Measurements from ENCODE around the gene TRMO. TPM values are rescaled to one million over a fixed set of nuclear protein-coding genes. Genes with fewer than 3 reads are reported as not detected.

TRMO gene
- total RNA-seq, 1 donor from 2014 or later, result 6.8 TPM

- Mint-ChIP-seq H3K4me1 (ENCODE audit: unreplicated experiment) (no peaks in the 10 kb centered on the region), H3K27ac (ENCODE audit: unreplicated experiment) (no peak overlapping the region), H3K36me3 (ENCODE audit: low read depth, unreplicated experiment) (no peaks in the 10 kb centered on the region), H3K27me3 (ENCODE audit: unreplicated experiment) (peaks cover 2% of the 10 kb centered on the region), H3K4me3 (ENCODE audit: unreplicated experiment) (no peak overlapping the region), H3K9me3 (ENCODE audit: unreplicated experiment) (no peaks in the 10 kb centered on the region)
- peak; percentile 71 for DNase-seq (ENCODE audit: low spot score)
- TF ChIP-seq CTCF (IDR thresholded peaks at IDR 0.05; ENCODE audit: unreplicated experiment), result peak; percentile 65
Measured at GRCh38 chr9:97889941-97890887, 32.1 kb downstream of the TRMO start.

GRCh38 chr9:97880336-97880735 is 42.0 kb downstream of the TRMO start:
- Mint-ChIP-seq H3K4me3 (ENCODE audit: unreplicated experiment) (no peak overlapping the region), H3K27ac (ENCODE audit: unreplicated experiment) (no peak overlapping the region), H3K4me1 (ENCODE audit: unreplicated experiment) (no peaks in the 10 kb centered on the region), H3K9me3 (ENCODE audit: unreplicated experiment) (no peaks in the 10 kb centered on the region), H3K27me3 (ENCODE audit: unreplicated experiment) (peaks cover 5% of the 10 kb centered on the region), H3K36me3 (ENCODE audit: low read depth, unreplicated experiment) (no peaks in the 10 kb centered on the region)
- no peak for TF ChIP-seq CTCF (IDR thresholded peaks at IDR 0.05; ENCODE audit: unreplicated experiment)
- no peak for DNase-seq (ENCODE audit: low spot score)

GRCh38 chr9:97876061-97876460 is 46.2 kb downstream of the TRMO start:
- no peak overlapping the region for H3K27ac Mint-ChIP-seq (ENCODE audit: unreplicated experiment)
- H3K36me3 Mint-ChIP-seq (ENCODE audit: low read depth, unreplicated experiment), result no peaks in the 10 kb centered on the region
- no peak for DNase-seq (ENCODE audit: low spot score)
- no peaks in the 10 kb centered on the region for H3K9me3 Mint-ChIP-seq (ENCODE audit: unreplicated experiment)
- peaks cover 2% of the 10 kb centered on the region for H3K27me3 Mint-ChIP-seq (ENCODE audit: unreplicated experiment)
- no peaks in the 10 kb centered on the region for H3K4me1 Mint-ChIP-seq (ENCODE audit: unreplicated experiment)
- TF ChIP-seq CTCF (IDR thresholded peaks at IDR 0.05; ENCODE audit: unreplicated experiment), result no peak
- H3K4me3 Mint-ChIP-seq (ENCODE audit: unreplicated experiment), result no peak overlapping the region

- peaks cover 2% of the 10 kb centered on the region for H3K27me3 Mint-ChIP-seq (ENCODE audit: unreplicated experiment)
- H3K4me3 Mint-ChIP-seq (ENCODE audit: unreplicated experiment), result no peak overlapping the region
- H3K4me1 Mint-ChIP-seq (ENCODE audit: unreplicated experiment), result no peaks in the 10 kb centered on the region
- no peak for TF ChIP-seq CTCF (IDR thresholded peaks at IDR 0.05; ENCODE audit: unreplicated experiment)
- no peaks in the 10 kb centered on the region for H3K36me3 Mint-ChIP-seq (ENCODE audit: low read depth, unreplicated experiment)
- no peaks in the 10 kb centered on the region for H3K9me3 Mint-ChIP-seq (ENCODE audit: unreplicated experiment)
- no peak for DNase-seq (ENCODE audit: low spot score)
- no peak overlapping the region for H3K27ac Mint-ChIP-seq (ENCODE audit: unreplicated experiment)
Measured at GRCh38 chr9:97875111-97875510, 47.2 kb downstream of the TRMO start.

DNA sequence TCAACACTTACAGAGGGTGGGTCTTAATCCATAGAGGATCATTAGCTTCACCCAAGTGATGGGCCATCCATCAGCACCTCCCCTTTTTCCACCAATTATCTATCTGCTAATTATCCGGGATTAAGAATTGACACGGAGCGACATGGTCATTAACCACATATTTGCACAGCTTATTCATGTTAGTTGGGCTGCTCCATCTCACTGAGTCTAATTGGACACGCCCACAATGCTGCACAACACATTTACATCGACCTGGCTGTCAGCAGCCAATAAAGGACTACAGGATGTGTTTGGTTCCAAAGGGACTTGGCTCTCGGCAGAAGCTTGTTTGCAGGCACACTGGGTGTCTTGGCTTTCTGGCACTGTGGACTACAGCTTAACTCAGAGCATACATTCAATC is 47.7 kb downstream of the TRMO start:
- H3K4me1 Mint-ChIP-seq (ENCODE audit: unreplicated experiment), result no peaks in the 10 kb centered on the region
- no peak for DNase-seq (ENCODE audit: low spot score)
- H3K27me3 Mint-ChIP-seq (ENCODE audit: unreplicated experiment), result peaks cover 2% of the 10 kb centered on the region
- H3K9me3 Mint-ChIP-seq (ENCODE audit: unreplicated experiment), result no peaks in the 10 kb centered on the region
- H3K36me3 Mint-ChIP-seq (ENCODE audit: low read depth, unreplicated experiment), result no peaks in the 10 kb centered on the region
- no peak for TF ChIP-seq CTCF (IDR thresholded peaks at IDR 0.05; ENCODE audit: unreplicated experiment)
- no peak overlapping the region for H3K4me3 Mint-ChIP-seq (ENCODE audit: unreplicated experiment)
- H3K27ac Mint-ChIP-seq (ENCODE audit: unreplicated experiment), result no peak overlapping the region

All from endothelial cell (in vitro differentiated cells).